Measurements from ENCODE around the gene ABCC1.
"Not testable (repeated sequence)": the region's sequence is repeated elsewhere in the genome, so short reads cannot be mapped to it uniquely, and the experiment has no call there.

The ABCC1 gene

DNA sequence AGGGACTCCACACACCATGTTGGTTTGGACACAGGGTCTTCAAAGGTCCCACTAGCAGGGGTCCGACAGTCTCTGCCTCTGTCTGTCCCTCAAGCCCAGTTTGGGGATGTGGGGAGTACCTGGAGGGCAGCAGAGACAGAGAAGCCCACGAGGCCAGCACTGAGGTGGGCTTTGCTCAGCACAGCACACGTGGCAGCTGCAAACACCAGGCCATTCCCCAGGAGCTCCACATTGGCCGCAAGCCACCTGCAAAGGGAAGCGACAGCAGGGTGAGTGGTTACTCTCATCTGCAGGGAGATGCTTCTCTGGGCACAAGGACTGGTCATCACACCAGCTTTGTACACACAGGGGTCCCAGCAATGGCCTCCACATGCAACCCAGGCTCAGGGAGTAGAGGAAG, 211.9 kb downstream of the ABCC1 start:
- DNase-seq (ENCODE audit: low read depth): no peak

DNA sequence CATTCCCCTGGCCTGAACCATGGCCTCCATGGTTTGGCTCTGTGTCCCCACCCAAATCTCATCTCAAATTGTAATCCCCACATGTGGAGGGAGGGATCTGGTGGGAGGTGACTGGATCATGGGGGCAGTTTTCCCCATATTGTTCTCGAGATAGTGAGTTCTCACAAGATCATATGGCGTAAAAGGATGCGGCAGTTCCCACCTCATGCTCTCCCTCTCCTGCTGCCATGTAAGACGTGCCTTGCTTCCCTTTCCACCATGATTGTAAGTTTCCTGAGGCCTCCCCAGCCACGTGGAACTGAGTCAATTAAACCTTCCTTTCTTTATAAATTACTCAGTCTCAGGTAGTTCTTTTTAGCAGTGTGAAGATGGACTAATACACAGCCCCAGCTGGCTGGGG, 212.4 kb downstream of the ABCC1 start:
- DNase-seq (ENCODE audit: low read depth): not testable (repeated sequence)

DNA sequence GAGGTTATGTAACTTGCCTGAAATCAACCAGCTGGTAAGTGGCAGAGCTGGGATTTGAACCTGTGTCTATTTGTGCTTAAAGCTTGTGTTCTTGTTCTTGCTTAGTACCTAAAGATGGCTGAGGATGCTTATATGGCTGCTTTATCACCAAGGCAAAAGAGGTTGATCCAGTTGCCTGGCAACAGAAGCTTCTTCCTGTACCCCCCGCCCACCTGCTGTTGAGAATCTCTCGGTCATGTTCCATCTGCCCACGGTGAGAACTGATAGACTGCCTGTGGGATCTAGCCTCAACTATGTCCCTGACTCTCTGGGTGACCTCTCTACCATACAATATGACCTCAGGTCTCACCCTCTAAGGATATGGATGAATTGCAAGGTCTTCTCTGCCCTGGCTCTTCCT, 213.2 kb downstream of the ABCC1 start:
- no peak for DNase-seq (ENCODE audit: low read depth)

DNA sequence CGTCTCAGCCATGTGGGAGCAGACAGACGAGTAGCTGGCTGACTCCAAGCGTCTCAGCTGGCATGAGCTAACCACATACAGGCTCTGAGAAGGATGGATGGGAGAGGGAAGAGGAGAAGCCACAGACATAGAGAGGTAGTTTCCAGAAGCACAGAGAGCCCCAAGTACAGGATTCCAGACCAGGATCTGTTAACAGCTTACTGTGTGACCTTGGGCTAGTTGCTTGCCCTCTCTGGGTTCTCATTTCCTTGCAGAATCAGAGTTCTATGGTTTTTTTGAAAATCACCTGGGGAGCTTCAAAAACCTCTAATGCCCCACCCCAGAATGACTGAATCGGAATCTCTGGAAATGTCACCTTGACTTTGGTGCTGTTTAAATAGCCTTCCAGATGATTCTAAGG, 213.7 kb downstream of the ABCC1 start:
- DNase-seq (ENCODE audit: low read depth): no peak

DNA sequence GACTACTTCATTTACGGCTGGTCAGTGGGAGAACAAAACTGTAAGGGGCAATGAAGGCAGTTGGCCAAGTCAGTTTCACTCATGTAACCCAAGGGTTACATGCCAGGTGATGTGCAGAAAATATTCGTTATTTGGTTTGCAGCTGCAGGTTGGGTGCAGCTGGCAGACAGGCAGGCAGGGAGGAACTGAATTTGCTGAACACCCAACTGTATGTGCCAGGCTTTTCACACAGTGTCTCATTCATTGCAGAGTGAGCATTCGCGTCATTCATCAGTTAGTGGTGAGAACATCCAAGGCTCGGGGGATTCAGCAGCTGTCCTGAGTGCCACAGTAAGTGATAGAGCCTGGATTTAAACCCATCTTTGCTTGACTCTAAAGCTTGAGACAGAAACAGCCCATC, 214.2 kb downstream of the ABCC1 start:
- no peak for DNase-seq (ENCODE audit: low read depth)

DNA sequence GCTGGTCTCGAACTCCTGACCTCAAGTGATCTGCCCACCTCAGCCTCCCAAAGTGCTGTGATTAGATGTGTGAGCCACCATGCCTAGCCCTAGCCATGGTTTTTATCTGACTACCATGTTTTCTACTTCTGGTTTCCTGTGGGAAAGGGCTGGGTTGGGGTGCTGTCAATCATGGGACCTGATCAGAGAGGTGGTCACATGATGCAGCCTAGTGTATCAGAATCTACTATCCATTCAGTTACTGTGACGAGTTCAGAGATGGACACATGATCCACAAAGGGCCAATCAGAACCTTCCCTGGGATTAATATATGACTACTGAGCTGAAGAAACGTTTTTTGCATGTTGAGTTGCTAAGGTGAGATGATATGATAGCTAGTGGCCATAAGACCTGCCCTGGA, 214.8 kb downstream of the ABCC1 start:
- DNase-seq (ENCODE audit: low read depth): no peak

DNA sequence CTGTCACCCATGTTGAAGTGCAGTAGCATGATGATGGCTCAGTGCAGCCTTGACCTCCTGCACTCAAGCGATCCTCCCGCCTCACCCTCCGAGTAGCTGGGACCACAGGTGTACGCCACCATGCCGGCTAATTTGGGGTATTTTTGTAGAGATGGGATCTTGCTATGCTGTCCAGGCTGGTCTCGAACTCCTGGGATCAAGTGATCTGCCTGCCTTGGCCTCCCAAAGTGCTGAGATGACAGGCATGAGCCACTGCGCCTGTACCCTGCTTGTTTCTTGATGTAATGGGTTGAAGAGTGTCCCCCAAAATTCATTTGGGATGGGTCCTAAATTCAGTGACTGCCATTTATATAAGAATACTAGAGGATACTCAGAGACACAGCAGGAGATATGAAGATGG, 216.7 kb downstream of the ABCC1 start:
- no peak for DNase-seq (ENCODE audit: low read depth)

DNA sequence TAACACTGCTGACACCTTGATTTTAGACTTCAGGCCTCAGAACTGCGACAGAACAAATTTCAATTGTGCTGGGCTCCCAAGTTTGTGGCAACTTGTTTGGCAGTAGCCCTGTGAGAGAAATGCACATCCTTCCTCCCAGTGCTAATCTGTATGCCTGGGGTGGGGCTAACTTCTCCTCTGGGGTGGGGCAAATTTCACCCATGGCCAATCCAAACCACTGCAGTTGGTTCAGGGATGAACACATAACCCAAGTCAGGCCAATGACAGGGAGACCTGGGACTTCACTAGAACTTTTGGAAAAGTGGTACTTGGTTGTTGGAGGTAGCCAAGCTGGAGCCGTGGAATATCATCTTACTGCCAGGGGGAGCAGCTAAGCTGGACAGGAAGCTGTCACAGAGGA, 217.5 kb downstream of the ABCC1 start:
- DNase-seq (ENCODE audit: low read depth): no peak

DNA sequence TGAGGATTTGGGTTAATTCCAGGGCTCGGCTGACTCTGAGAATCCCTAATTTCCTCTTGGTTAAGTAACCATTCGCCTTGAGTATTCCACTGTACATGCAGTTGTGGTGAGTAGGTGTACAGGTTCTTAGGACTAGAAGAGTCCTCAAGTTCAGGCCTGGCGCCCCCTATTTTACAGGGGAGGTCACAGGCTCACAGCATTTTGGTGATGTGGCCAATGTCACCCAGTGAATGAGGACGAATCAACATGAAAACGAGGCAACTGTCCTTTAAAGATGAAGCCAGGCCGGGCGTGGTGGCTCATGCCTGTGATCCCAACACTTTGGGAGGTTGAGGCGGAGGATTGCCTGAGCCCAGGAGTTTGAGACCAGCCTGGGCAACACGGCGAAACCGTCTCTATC, 218.5 kb downstream of the ABCC1 start:
- DNase-seq (ENCODE audit: low read depth): no peak

DNA sequence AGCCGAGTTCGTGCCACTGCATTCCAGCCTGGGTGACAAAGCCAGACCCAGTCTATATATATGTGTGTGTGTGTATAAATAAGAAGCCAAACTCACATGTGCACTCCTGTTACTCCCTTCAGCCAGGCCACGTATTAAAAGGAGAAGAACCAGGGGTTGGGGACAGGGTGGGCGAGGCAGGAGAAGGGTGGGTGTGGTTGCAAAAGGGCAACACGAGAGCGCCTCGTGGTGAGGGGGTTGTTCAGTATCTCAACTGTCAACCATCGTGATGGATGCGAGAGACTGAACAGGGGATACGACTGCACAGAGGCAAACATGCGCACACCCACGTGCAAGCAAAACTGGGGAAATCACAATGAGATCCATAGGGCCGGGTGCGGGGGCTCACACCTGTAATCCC, 219.0 kb downstream of the ABCC1 start:
- DNase-seq (ENCODE audit: low read depth): no peak

DNA sequence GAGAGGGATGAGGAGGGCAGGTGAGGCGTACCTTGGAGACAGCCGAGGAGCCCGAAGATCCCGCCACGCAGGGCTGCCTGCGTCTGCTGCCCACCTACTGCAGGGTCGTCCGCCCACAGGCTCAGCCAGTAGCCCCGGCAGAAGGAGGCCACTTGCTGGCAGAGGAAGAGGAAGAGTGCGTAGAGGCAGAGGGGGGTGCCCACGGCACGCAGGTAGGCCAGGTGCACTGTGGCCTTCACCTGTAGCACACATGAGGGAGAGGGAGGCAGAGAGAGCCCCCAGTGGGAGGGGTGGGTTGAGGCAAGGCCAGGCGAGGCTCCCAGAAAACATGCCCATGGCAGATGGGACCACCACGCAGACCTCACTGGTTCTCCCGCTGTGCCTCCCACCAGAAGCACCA, 220.2 kb downstream of the ABCC1 start:
- DNase-seq (ENCODE audit: low read depth): no peak

DNA sequence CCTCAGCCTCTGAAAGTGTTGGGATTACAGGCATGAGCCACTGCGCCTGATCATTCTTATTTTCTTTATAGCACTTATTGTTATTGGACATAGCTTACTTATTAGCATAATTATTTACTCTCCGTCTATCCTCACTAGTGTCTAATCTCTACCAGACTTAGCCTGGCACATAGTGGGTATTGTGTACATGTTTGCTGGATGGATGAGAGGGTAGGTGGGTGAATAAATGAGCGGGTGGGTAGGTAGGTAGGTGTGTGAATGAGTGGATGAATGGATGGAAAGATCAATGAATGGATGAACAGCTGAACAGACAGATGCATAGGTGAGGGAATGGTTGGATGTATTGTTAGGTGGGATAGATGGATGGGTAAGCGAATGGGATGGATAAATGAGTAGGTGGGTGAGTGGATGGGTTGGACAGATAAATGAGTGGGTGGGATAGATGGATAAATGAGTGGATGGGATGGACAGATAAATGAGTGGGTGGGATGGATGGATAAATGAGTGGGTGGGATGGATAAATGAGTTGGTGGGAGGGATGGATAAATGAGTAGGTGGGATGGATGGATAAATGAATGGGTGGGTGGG, 222.0 kb downstream of the ABCC1 start:
- no peak for DNase-seq (ENCODE audit: low read depth)

DNA sequence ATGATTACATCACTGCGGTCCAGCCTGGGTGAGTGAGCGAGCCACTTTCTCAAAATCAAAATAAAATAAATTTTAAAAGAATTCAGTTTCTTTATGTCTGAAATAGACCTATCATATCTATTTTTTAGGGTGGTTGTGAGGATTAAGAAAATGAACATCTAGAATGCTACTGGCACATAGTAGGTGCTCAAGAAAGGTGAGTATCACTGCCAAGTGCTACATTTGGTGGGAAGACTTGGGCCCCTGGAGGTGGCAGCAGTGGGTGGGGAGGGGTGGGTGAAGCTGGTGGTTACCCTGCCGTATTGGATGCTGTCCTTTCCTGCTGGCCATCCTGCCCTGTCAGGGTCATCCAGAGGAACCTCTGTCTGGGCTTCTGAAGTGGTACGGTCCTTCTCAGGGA, 223.6 kb downstream of the ABCC1 start:
- DNase-seq (ENCODE audit: low read depth): no peak

DNA sequence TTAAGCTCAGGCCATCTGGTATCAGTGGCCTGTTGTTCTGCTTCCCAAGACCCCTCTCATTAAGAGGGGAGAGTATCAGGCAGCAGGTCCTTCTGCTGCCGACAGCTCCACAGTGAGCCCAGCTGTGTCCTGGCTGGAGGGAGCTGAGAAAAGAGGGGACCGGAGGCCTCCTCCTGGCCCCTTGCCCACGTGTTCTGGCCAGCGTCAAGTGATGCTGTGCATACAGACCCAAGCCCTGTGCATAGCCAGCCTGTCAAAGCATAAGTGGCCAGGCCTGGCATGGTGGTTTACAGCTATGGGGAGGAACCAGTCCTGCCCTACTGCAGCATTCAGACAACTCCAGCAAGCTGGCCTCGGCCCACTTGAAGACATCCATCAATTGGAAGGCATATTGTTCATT, 225.9 kb downstream of the ABCC1 start:
- no peak for DNase-seq (ENCODE audit: low read depth)

DNA sequence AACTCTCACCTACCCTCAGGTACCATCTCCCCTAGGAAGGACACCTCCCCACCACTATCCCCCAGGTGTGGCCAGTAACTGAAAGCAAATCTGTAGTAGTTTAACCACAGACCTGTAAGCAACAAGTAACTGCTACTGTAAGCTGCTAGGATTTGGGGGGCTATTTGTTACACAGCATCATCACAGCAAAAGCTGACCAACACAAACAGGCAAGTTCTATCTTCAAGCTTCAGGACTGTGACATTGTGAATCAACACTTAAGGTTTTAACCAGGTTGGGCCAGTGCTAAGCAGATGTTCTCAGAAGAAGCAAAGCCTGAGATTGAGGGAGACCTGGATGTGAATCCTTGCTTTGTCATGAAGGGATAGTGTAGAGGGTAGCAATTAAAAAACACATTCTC, 226.9 kb downstream of the ABCC1 start:
- DNase-seq (ENCODE audit: low read depth): no peak

DNA sequence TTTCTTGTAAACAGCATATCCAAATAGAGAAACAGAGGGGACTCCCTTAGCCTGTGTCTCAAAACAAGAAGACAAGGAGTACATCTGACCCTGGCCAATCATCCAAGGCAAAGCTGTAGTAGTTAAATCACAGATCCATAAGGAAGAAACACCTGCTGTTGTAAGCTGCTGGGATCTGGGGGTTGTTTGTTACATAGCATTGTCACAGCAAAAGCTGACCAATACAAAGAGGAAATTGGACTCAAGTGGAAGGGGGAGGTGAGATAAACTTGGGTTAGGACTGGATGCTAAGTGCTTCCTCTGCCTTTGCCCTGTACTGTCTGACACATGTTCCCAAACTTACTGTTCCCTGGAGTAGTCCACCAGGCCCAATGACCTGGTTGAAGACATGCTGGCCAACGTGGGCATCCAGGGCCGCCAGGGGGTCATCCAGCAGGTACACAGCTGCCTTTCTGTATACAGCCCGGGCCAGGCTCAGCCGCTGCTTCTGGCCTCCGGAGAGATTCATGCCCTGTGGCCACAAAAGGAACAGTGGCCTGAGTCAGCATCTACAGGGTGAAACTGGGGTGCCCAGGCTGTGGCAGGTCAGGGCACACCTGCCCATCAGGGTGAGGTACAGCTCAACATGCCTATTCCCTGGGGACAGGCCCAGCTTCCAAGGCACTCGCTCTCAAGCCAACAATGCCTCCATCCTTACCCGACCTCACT, 229.2 kb downstream of the ABCC1 start:
- no peak for DNase-seq (ENCODE audit: low read depth)

DNA sequence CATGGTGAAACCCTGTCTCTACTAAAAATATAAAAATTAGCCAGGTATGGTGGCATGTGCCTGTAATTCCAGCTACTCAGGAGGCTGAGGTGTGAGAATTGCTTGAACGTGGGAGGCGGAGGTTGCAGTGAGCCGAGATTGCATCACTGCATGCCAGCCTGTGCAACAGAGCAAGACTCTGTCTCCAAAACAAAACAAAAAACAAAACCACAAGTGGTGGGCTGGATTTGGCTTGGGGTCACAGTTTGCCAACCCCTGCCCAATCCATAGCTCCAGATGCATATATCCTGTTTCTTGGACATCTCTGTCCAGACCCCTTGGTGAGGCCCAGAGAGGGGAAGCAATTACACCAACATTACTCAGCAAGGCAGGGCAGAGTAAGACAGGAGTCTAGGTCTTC, 232.3 kb downstream of the ABCC1 start:
- not testable (repeated sequence) for DNase-seq (ENCODE audit: low read depth)

DNA sequence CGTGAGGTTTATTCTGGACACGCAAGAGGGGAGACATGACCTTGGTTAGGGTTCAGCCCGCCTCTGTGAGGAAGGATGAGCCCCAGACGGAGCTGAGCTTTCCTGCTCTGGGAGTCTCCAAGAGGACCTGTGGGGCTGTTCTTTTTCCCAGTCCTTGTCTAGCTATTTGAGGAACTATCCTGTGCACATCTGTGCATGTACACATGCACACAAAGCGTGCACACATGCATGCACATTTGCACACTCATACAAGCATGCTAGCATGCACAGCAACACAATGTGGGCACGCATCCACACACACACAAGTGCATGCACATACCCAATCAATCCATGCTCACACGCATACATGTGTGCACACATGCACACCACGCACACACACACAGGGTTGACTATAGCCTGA, 233.5 kb downstream of the ABCC1 start:
- DNase-seq (ENCODE audit: low read depth): no peak

DNA sequence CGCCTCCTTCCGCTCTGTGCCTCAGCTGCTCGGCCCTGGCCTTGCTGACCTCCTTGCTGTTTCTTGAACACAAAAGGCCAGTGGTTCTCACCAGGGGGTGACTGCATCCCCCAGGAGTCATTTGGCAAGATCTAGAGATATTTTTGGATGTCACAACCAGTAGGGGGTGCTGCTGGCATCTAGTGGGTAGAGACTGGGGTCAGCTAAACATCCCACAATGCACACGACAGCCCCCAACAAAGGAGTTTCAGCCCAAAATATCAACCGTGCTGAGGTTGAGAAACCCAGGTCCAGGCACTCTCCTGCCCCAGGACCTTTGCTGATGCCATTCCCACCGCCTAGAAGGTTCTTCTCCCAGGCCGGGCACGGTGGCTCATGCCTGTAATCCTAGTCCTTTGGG, 234.1 kb downstream of the ABCC1 start:
- DNase-seq (ENCODE audit: low read depth): no peak

DNA sequence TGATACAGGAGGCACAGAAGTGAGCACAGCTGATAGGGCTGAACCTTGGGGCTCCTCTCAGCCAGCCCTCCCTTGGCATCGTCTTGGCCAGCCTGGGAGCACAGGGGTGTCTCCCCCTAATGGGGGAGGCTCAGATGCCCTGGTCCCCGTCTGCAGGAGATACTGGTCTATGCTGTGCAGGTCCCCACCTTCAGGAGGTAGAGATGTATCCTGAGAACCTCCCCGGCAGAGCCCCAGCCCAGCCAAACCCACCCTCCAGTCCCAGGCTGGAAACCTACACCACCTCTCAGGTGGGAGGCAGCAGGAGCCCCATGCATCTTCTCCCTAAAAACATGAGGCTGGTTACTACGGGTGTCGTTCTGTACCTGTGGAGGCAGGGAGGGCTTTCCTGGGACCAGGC, 235.2 kb downstream of the ABCC1 start:
- no peak for DNase-seq (ENCODE audit: low read depth)

DNA sequence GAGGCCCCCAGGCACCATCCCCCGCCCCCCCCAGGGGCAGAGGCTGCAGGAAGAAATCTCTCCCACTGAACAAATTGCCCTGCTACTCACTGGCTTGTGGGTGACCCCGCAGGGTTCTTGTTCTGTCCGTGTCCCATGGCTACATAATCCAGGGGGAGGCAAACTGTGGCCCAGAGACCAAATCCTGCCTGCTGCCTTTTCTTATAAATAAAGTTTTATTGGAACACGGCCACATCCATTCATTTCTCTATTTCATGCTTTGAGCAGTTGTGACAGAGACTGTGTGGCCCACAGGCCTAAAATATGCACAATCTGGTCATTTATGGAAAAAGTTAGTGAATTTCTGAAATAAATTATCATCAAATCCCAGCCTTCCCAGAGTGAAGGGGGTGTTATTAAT, 235.7 kb downstream of the ABCC1 start:
- DNase-seq (ENCODE audit: low read depth): no peak

DNA sequence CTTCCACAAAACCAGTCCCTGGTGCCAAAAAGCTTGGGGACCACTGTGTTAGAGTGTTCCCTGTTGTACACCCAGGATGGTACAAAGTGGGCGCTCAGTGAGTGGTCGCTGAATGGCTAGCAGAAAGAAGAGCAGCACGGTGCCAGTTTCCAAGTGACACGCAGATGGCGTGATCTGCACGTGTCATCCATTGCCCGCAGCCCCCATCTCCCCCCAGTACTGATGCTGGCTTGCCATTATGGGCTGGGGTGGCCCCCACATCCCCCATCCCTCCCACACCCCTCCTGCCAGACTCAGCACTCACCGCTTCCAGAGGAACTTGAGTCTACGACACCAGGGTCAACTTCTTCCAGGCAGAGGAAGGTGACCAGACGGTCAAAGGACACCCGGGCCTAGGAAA, 237.4 kb downstream of the ABCC1 start:
- no peak for DNase-seq (ENCODE audit: low read depth)

DNA sequence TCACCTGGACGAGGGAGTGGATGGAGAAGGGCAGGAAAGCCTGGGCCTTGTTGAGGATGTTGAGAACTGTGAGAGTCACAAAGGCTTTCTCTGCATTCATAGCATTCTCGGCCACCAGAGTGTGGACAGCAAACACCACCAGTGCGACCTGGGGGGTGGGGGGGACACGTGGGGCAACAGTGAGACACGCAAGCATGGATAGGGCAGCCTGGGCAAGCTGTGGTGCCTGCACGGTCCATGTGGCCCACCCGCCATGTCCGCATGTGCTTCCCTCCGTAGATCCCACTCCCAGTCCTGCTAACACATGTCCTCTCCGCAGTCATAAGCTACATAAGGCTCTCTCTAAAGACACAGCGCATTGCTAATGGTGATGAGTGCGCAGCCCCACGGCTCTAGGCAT, 239.4 kb downstream of the ABCC1 start:
- DNase-seq (ENCODE audit: low read depth): no peak

DNA sequence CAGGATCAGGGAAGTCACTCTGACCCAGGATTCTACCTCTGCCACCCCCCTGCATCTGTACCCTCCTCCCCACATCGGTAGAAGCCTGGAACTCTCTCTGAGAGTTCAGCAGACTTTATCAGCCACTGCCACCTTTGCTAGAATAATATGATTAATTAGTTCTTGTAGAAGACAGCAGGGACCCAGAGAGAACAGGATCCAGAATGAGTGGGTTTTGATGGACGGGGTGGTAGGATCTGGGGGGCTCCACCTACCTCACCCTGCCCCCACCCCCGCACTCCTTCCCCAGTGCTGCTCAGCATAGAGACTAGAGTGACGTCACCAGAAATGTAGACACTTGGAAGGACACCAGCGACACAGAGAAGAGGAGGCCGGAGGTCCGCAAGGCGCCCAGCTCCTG, 240.4 kb downstream of the ABCC1 start:
- DNase-seq (ENCODE audit: low read depth): no peak

All from CMK (cell line).